Neuronal stem cell (in vitro differentiated cells): ENCODE measurements around the gene SCUBE2.
A peak's percentile ranks its signal among the peaks of the same experiment; 100 is the strongest.

Experiments
- DNase-seq: peaks from one replicate; pipeline ENCODE4 v3.0.0-alpha.2; 2013; ENCODE audit warnings: low spot score
- H2AFZ ChIP-seq: one replicate; pipeline ENCODE4 v1.6.1; 2013; ENCODE audit warnings: mild to moderate bottlenecking, low read length, inconsistent platforms
- H2AK5ac ChIP-seq: 2 replicates; pipeline ENCODE4 v1.6.1; 2013; ENCODE audit warnings: low read depth, mild to moderate bottlenecking, inconsistent platforms, low read length, moderate library complexity, mixed read lengths
- H2BK120ac ChIP-seq: 2 replicates; pipeline ENCODE4 v1.6.1; 2013; ENCODE audit warnings: low read depth, mild to moderate bottlenecking, inconsistent platforms, low read length, moderate library complexity, mixed read lengths
- H2BK12ac ChIP-seq: one replicate; pipeline ENCODE4 v1.6.1; 2013; ENCODE audit warnings: low read length, inconsistent platforms
- H2BK15ac ChIP-seq: 2 replicates; pipeline ENCODE4 v1.6.1; 2013; ENCODE audit warnings: mild to moderate bottlenecking, low read length, inconsistent platforms, mixed read lengths
- H2BK5ac ChIP-seq: one replicate; pipeline ENCODE4 v1.6.1; 2013; ENCODE audit warnings: inconsistent platforms, mild to moderate bottlenecking, low read length, moderate library complexity
- H3K14ac ChIP-seq: one replicate; pipeline ENCODE4 v1.6.1; 2013; ENCODE audit warnings: low read length, inconsistent platforms
- H3K18ac ChIP-seq: 2 replicates; pipeline ENCODE4 v1.6.1; 2013; ENCODE audit warnings: low read length, inconsistent platforms
- H3K23ac ChIP-seq: 2 replicates; pipeline ENCODE4 v1.6.1; 2013; ENCODE audit warnings: low read depth, mild to moderate bottlenecking, mixed read lengths, low read length, inconsistent platforms; ENCODE audit not compliant: poor library complexity
- H3K27ac ChIP-seq: replicated peaks from 3 replicates; pipeline ENCODE4 v1.5.1; 2013; ENCODE audit warnings: low read length, inconsistent platforms
- H3K27me3 ChIP-seq, 3 experiments: 2 replicates each; pipeline ENCODE4 v1.6.1; 2013; ENCODE audit warnings: low read length in 3 of 3, mild to moderate bottlenecking in 2 of 3, inconsistent platforms in 1 of 3, low read depth in 1 of 3, mixed read lengths in 1 of 3, moderate library complexity in 1 of 3; ENCODE audit not compliant: control insufficient read depth in 3 of 3, insufficient read depth in 3 of 3
- H3K36me3 ChIP-seq, 2 donors: replicated peaks in 1 of 2; 2 replicates each; pipeline ENCODE4 v1.6.1; 2013; ENCODE audit warnings: low read length in 2 of 2; ENCODE audit not compliant: control insufficient read depth in 2 of 2, insufficient read depth in 2 of 2
- H3K4ac ChIP-seq: 2 replicates; pipeline ENCODE4 v1.6.1; 2013; ENCODE audit warnings: inconsistent platforms, mild to moderate bottlenecking, low read length, moderate library complexity
- H3K4me1 ChIP-seq, 2 donors: 1 replicate in 1 of 2; 2 replicates in 1 of 2; pipeline ENCODE4 v1.6.1; 2013; ENCODE audit warnings: low read length in 2 of 2, low read depth in 1 of 2; ENCODE audit not compliant: control insufficient read depth in 2 of 2, insufficient read depth in 1 of 2
- H3K4me2 ChIP-seq: one replicate; pipeline ENCODE4 v1.6.1; 2013; ENCODE audit warnings: mild to moderate bottlenecking, low read length, inconsistent platforms; ENCODE audit not compliant: insufficient read depth, poor library complexity, severe bottlenecking
- H3K4me3 ChIP-seq, 2 donors: 2 replicates each; pipeline ENCODE4 v1.5.1; 2013; ENCODE audit warnings: low read length in 2 of 2, mild to moderate bottlenecking in 2 of 2, inconsistent platforms in 1 of 2, moderate library complexity in 1 of 2
- H3K79me1 ChIP-seq: one replicate; pipeline ENCODE4 v1.6.1; 2013; ENCODE audit warnings: low read depth, mild to moderate bottlenecking, inconsistent platforms, low read length, moderate library complexity
- H3K9ac ChIP-seq: one replicate; pipeline ENCODE4 v1.6.1; 2013; ENCODE audit warnings: mild to moderate bottlenecking, low read depth, low read length, inconsistent platforms; ENCODE audit not compliant: poor library complexity
- H3K9me3 ChIP-seq, 2 donors: replicated peaks in 1 of 2; 2 replicates each; pipeline versions ENCODE3 to v1.6.1; 2013; ENCODE audit warnings: low read length in 2 of 2, mild to moderate bottlenecking in 2 of 2, inconsistent platforms in 1 of 2, low read depth in 1 of 2, mixed read lengths in 1 of 2, moderate library complexity in 1 of 2; ENCODE audit not compliant: control insufficient read depth in 2 of 2, insufficient read depth in 1 of 2
- H4K8ac ChIP-seq: one replicate; pipeline ENCODE4 v1.6.1; 2013; ENCODE audit warnings: low read depth, mild to moderate bottlenecking, inconsistent platforms, low read length, moderate library complexity
- H4K91ac ChIP-seq: one replicate; pipeline ENCODE4 v1.6.1; 2013; ENCODE audit warnings: low read length, low read depth, mild to moderate bottlenecking, inconsistent platforms; ENCODE audit not compliant: poor library complexity
- WGBS, 2 donors: extraction: QIAGEN DNeasy Blood & Tissue Kit; methylation state at CpG; one replicate each; pipeline ENCODE4 v1.1.7; 2013; ENCODE audit warnings: missing lambda C conversion rate in 2 of 2, mixed read lengths in 1 of 2; ENCODE audit not compliant: insufficient read length in 2 of 2, insufficient replicate concordance in 1 of 2; ENCODE audit errors: extremely low coverage in 2 of 2; 5-methylcytosine and 5-hydroxymethylcytosine counted together

Gene SCUBE2

GRCh38 chr11:9057007-9057406 is 34.4 kb downstream of the SCUBE2 start:
- H3K4me3 ChIP-seq: no peak overlapping the region
- no peak overlapping the region for H2BK120ac ChIP-seq

GRCh38 chr11:9056467-9056866 is 34.9 kb downstream of the SCUBE2 start:
- no peak overlapping the region for H3K4me2 ChIP-seq
- peaks cover 0 to 7% (median 0%) of the 10 kb centered on the region in 3 experiments for H3K27me3 ChIP-seq
- no peak overlapping the region for H3K27ac ChIP-seq
- H4K8ac ChIP-seq: no peak overlapping the region
- no peak overlapping the region for H2BK120ac ChIP-seq
- no peaks in the 10 kb centered on the region for H3K9me3 ChIP-seq
- H2AFZ ChIP-seq: no peak overlapping the region
- no peak overlapping the region for H3K14ac ChIP-seq
- H3K4me3 ChIP-seq: no peak overlapping the region
- no CpG with 5 or more reads among the region's 6 CpGs for WGBS, 2 donors
- no peak for DNase-seq
- no peak overlapping the region for H2AK5ac ChIP-seq
- no peak overlapping the region for H2BK12ac ChIP-seq
- H3K23ac ChIP-seq: no peak overlapping the region
- H3K4ac ChIP-seq: no peak overlapping the region
- H3K9ac ChIP-seq: no peak overlapping the region
- H2BK15ac ChIP-seq: no peak overlapping the region
- peaks cover 0 to 3% of the 10 kb centered on the region in 2 donors for H3K4me1 ChIP-seq
- no peak overlapping the region for H4K91ac ChIP-seq
- no peaks in the 10 kb centered on the region for H3K36me3 ChIP-seq
- H3K18ac ChIP-seq: no peak overlapping the region
- no peaks in the 10 kb centered on the region for H3K79me1 ChIP-seq
- no peak overlapping the region for H2BK5ac ChIP-seq

More at GRCh38 chr11:9057007-9057406, 34.4 kb downstream of the SCUBE2 start:
- no peak overlapping the region for H2AFZ ChIP-seq
- H2BK12ac ChIP-seq: no peak overlapping the region
- no peak for DNase-seq
- H3K79me1 ChIP-seq: no peaks in the 10 kb centered on the region
- H3K23ac ChIP-seq: no peak overlapping the region
- H3K9ac ChIP-seq: no peak overlapping the region
- no peak overlapping the region for H2AK5ac ChIP-seq
- H3K4ac ChIP-seq: no peak overlapping the region
- no peak overlapping the region for H3K27ac ChIP-seq
- peaks cover 0 to 3% (median 0%) of the 10 kb centered on the region in 3 experiments for H3K27me3 ChIP-seq
- H3K9me3 ChIP-seq: no peaks in the 10 kb centered on the region
- no peaks in the 10 kb centered on the region for H3K36me3 ChIP-seq
- H3K4me2 ChIP-seq: no peak overlapping the region
- H2BK5ac ChIP-seq: no peak overlapping the region
- H2BK15ac ChIP-seq: no peak overlapping the region
- H3K4me1 ChIP-seq: peaks cover 0 to 3% of the 10 kb centered on the region in 2 donors
- no peak overlapping the region for H3K14ac ChIP-seq
- no peak overlapping the region for H3K18ac ChIP-seq
- no peak overlapping the region for H4K91ac ChIP-seq
- no peak overlapping the region for H4K8ac ChIP-seq
- WGBS, 2 donors: no CpG with 5 or more reads among the region's 2 CpGs

- H3K23ac ChIP-seq: no peak overlapping the region
- no peak for DNase-seq
- H4K8ac ChIP-seq: no peak overlapping the region
- no peak overlapping the region for H2BK15ac ChIP-seq
- H3K9me3 ChIP-seq: no peaks in the 10 kb centered on the region
- H3K36me3 ChIP-seq: no peaks in the 10 kb centered on the region
- peak overlapping the region; percentile 11 for H3K18ac ChIP-seq
- no peak overlapping the region for H3K9ac ChIP-seq
- no peak overlapping the region for H3K14ac ChIP-seq
- peaks cover 0 to 8% (median 0%) of the 10 kb centered on the region in 3 experiments for H3K27me3 ChIP-seq
- H3K4me3 ChIP-seq: peak overlapping the region in 1 of 2 donors; percentile 11
- H4K91ac ChIP-seq: no peak overlapping the region
- H3K4me2 ChIP-seq: no peak overlapping the region
- H2AK5ac ChIP-seq: no peak overlapping the region
- no peak overlapping the region for H3K4ac ChIP-seq
- no peak overlapping the region for H3K27ac ChIP-seq
- H2BK12ac ChIP-seq: no peak overlapping the region
- no CpG with 5 or more reads among the region's 7 CpGs for WGBS, 2 donors
- H2BK120ac ChIP-seq: no peak overlapping the region
- H2AFZ ChIP-seq: no peak overlapping the region
- H3K4me1 ChIP-seq: peaks cover 2 to 5% of the 10 kb centered on the region in 2 donors
- H3K79me1 ChIP-seq: no peaks in the 10 kb centered on the region
- H2BK5ac ChIP-seq: no peak overlapping the region
Observed at GRCh38 chr11:9053316-9054035, 37.9 kb downstream of the SCUBE2 start.

- no peak overlapping the region for H3K14ac ChIP-seq
- H2AFZ ChIP-seq: no peak overlapping the region
- no peak overlapping the region for H4K8ac ChIP-seq
- no peak overlapping the region for H2BK5ac ChIP-seq
- no peak for DNase-seq
- H2BK120ac ChIP-seq: no peak overlapping the region
- H3K36me3 ChIP-seq: no peaks in the 10 kb centered on the region
- no peak overlapping the region for H3K18ac ChIP-seq
- no CpG with 5 or more reads among the region's 3 CpGs for WGBS, 2 donors
- no peaks in the 10 kb centered on the region for H3K9me3 ChIP-seq
- no peak overlapping the region for H4K91ac ChIP-seq
- no peak overlapping the region for H3K27ac ChIP-seq
- no peak overlapping the region for H3K4me3 ChIP-seq
- H3K4ac ChIP-seq: no peak overlapping the region
- peaks cover 6 to 12% of the 10 kb centered on the region in 2 donors for H3K4me1 ChIP-seq
- H3K4me2 ChIP-seq: no peak overlapping the region
- no peak overlapping the region for H2BK15ac ChIP-seq
- peaks cover 0 to 8% (median 0%) of the 10 kb centered on the region in 3 experiments for H3K27me3 ChIP-seq
- no peak overlapping the region for H2AK5ac ChIP-seq
- no peak overlapping the region for H3K23ac ChIP-seq
- no peak overlapping the region for H2BK12ac ChIP-seq
- H3K9ac ChIP-seq: no peak overlapping the region
- no peaks in the 10 kb centered on the region for H3K79me1 ChIP-seq
Observed at GRCh38 chr11:9052316-9052715, 39.1 kb downstream of the SCUBE2 start.
